ENCODE results near the gene NCOA5. TPM values are rescaled to one million over a fixed set of nuclear protein-coding genes. Genes with fewer than 3 reads are reported as not detected.

Gene NCOA5
- polyA plus RNA-seq, 1 donor (not counting 4 experiments of a cell fraction or from before 2014, with no cell fraction given), result 17.6 TPM

GRCh38 chr20:46108435-46108841 lies 18.7 kb upstream of the NCOA5 start:
- no peak overlapping the region for H2AFZ ChIP-seq (ENCODE audit: control insufficient read depth, low read length)
- H3K79me2 ChIP-seq (ENCODE audit: control insufficient read depth, insufficient read depth, low read length), result no peaks in the 10 kb centered on the region
- no peak for TF ChIP-seq CTCF (optimal IDR thresholded peaks at IDR 0.05 in 1 of 3, IDR thresholded peaks at IDR 0.05 in 1 of 3, conservative IDR thresholded peaks at IDR 0.05 in 1 of 3; ENCODE audit: extremely low read depth in 1 of 3, insufficient read depth in 2 of 3, low read length in 3 of 3)
- no peak for TF ChIP-seq EZH2 (IDR thresholded peaks at IDR 0.05; ENCODE audit: low read length)
- H3K9me3 ChIP-seq (ENCODE audit: control insufficient read depth, low read depth, low read length), result no peaks in the 10 kb centered on the region
- H3K4me3 ChIP-seq (ENCODE audit: control insufficient read depth in 2 of 3, extremely low read depth in 1 of 3, insufficient read depth in 2 of 3, low read depth in 1 of 3, low read length in 3 of 3), result no peak overlapping the region
- no peak overlapping the region for H3K9ac ChIP-seq (ENCODE audit: control insufficient read depth, extremely low read depth, insufficient read depth, low read length)
- FAIRE-seq (no peak), DNase-seq (ENCODE audit: low read depth, low spot score) (no peak)
- H3K27me3 ChIP-seq (ENCODE audit: control insufficient read depth, extremely low read depth, insufficient read depth, low read length), result peaks cover 12% of the 10 kb centered on the region
- H3K4me2 ChIP-seq (ENCODE audit: control insufficient read depth, extremely low read depth, insufficient read depth, low read depth, low read length), result no peak overlapping the region
- no peak overlapping the region for H3K27ac ChIP-seq (ENCODE audit: control insufficient read depth, insufficient read depth, low read length)
- H3K4me1 ChIP-seq (ENCODE audit: control insufficient read depth, extremely low read depth, insufficient read depth, low read length), result no peaks in the 10 kb centered on the region
- no peaks in the 10 kb centered on the region for H3K9me1 ChIP-seq (ENCODE audit: control insufficient read depth, extremely low read depth, insufficient read depth, low read length)
- dilution Hi-C loops (cut with MboI; ENCODE audit: extremely low pct_ligation_motif_present, low sequenced_read_pairs), result no loop called here
- H3K36me3 ChIP-seq (ENCODE audit: control insufficient read depth in 2 of 2, extremely low read depth in 1 of 2, insufficient read depth in 2 of 2, low read length in 2 of 2), result no peaks in the 10 kb centered on the region
- H4K20me1 ChIP-seq (ENCODE audit: control insufficient read depth, extremely low read depth, insufficient read depth, low read length), result no peaks in the 10 kb centered on the region

- no peak for DNase-seq (ENCODE audit: low read depth, low spot score)
- dilution Hi-C loops (cut with MboI; ENCODE audit: extremely low pct_ligation_motif_present, low sequenced_read_pairs), result no loop called here
- TF ChIP-seq CTCF (optimal IDR thresholded peaks at IDR 0.05 in 1 of 3, IDR thresholded peaks at IDR 0.05 in 1 of 3, conservative IDR thresholded peaks at IDR 0.05 in 1 of 3; ENCODE audit: extremely low read depth in 1 of 3, insufficient read depth in 2 of 3, low read length in 3 of 3) (no peak), EZH2 (IDR thresholded peaks at IDR 0.05; ENCODE audit: low read length) (no peak)
- no peaks in the 10 kb centered on the region for H4K20me1 ChIP-seq (ENCODE audit: control insufficient read depth, extremely low read depth, insufficient read depth, low read length)
- H3K27ac ChIP-seq (ENCODE audit: control insufficient read depth, insufficient read depth, low read length), result no peak overlapping the region
- H3K4me1 ChIP-seq (ENCODE audit: control insufficient read depth, extremely low read depth, insufficient read depth, low read length), result no peaks in the 10 kb centered on the region
- peaks cover 14% of the 10 kb centered on the region for H3K27me3 ChIP-seq (ENCODE audit: control insufficient read depth, extremely low read depth, insufficient read depth, low read length)
- H3K9ac ChIP-seq (ENCODE audit: control insufficient read depth, extremely low read depth, insufficient read depth, low read length), result no peak overlapping the region
- no peak overlapping the region for H3K4me3 ChIP-seq (ENCODE audit: control insufficient read depth in 2 of 3, extremely low read depth in 1 of 3, insufficient read depth in 2 of 3, low read depth in 1 of 3, low read length in 3 of 3)
- H3K36me3 ChIP-seq (ENCODE audit: control insufficient read depth in 2 of 2, extremely low read depth in 1 of 2, insufficient read depth in 2 of 2, low read length in 2 of 2), result no peaks in the 10 kb centered on the region
- no peaks in the 10 kb centered on the region for H3K79me2 ChIP-seq (ENCODE audit: control insufficient read depth, insufficient read depth, low read length)
- H2AFZ ChIP-seq (ENCODE audit: control insufficient read depth, low read length), result no peak overlapping the region
- no peak for FAIRE-seq
- no peak overlapping the region for H3K4me2 ChIP-seq (ENCODE audit: control insufficient read depth, extremely low read depth, insufficient read depth, low read depth, low read length)
- H3K9me3 ChIP-seq (ENCODE audit: control insufficient read depth, low read depth, low read length), result no peaks in the 10 kb centered on the region
- H3K9me1 ChIP-seq (ENCODE audit: control insufficient read depth, extremely low read depth, insufficient read depth, low read length), result no peaks in the 10 kb centered on the region
Measured at GRCh38 chr20:46107061-46107460, 17.3 kb upstream of the NCOA5 start.
